Mesodermal cell (in vitro differentiated cells): ENCODE measurements around the gene PRDM16.
A peak's percentile ranks its signal among the peaks of the same experiment; 100 is the strongest.

ENCODE experiments used
- H3K27ac ChIP-seq: 2 replicates; pipeline ENCODE4 v1.7.0; 2013; ENCODE audit warnings: mild to moderate bottlenecking, low read depth, low read length, moderate library complexity; ENCODE audit not compliant: severe bottlenecking
- H3K36me3 ChIP-seq: 2 replicates; pipeline ENCODE4 v1.7.1; 2013; ENCODE audit warnings: mild to moderate bottlenecking, low read length, moderate library complexity; ENCODE audit not compliant: control insufficient read depth, insufficient read depth
- H3K4me1 ChIP-seq: one replicate; pipeline ENCODE4 v1.7.1; 2013; ENCODE audit warnings: mild to moderate bottlenecking, low read length; ENCODE audit not compliant: insufficient read depth, control insufficient read depth, poor library complexity, severe bottlenecking
- H3K4me3 ChIP-seq: 2 replicates; pipeline ENCODE4 v1.7.0; 2013; ENCODE audit warnings: low read length, control low read depth, mild to moderate bottlenecking; ENCODE audit not compliant: insufficient read depth, poor library complexity, severe bottlenecking; ENCODE audit errors: extremely low read depth
- H3K9me3 ChIP-seq: 2 replicates; pipeline ENCODE4 v1.7.1; 2013; ENCODE audit warnings: mild to moderate bottlenecking, low read length, moderate library complexity; ENCODE audit not compliant: control insufficient read depth
- WGBS, 2 experiments: methylation state at CpG; one replicate each; pipeline ENCODE4 v1.1.5; 2013; ENCODE audit warnings: missing lambda C conversion rate in 2 of 2; ENCODE audit not compliant: insufficient coverage in 2 of 2; 5-methylcytosine and 5-hydroxymethylcytosine counted together

Gene PRDM16

GRCh38 chr1:3305156-3305555 is 236.2 kb downstream of the PRDM16 start:
- no peaks in the 10 kb centered on the region for H3K9me3 ChIP-seq
- 94% methylated on average over 10 to 12 of the region's 13 CpGs for WGBS, 2 experiments
- H3K4me3 ChIP-seq: no peak overlapping the region
- H3K4me1 ChIP-seq: no peaks in the 10 kb centered on the region
- no peak overlapping the region for H3K27ac ChIP-seq
- H3K36me3 ChIP-seq: no peaks in the 10 kb centered on the region

DNA sequence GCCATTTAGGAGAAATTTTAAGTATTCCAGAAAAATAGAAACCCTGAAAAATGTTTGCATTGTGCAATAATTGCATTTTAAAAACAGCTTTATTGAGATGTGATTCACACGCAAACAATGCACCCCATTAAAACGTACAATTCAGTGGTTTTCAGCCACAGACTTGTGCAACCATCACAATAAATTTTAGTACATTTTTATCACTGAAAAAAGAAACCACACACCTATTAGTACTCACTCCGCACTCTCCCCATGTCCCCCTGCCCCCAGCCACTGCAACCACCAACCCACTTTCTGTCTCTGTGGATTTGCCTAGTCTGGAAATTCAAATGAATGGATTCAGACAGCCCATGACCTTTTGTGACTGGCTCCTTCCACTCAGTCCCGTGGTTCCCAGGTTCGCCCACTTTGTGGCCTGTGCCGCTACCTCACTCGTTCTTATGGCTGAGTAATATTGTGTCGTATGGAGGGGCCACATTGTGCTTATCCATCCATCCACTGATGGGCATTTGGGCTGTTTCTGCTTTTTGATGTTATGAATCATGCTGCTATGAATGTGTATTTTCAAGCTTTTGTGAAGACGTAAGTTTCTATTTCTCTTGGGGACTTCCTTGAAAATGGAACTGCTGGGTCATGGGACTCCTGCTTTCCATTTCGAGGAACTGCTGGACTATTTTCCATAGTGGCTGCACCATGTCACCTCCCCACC is 237.7 kb downstream of the PRDM16 start:
- Histone ChIP-seq H3K9me3 (no peaks in the 10 kb centered on the region), H3K36me3 (no peaks in the 10 kb centered on the region), H3K4me3 (no peak overlapping the region), H3K4me1 (peaks cover under 1% of the 10 kb centered on the region), H3K27ac (no peak overlapping the region)
- 67 to 70% methylated on average over 6 to 7 of the region's 10 CpGs for WGBS, 2 experiments

GRCh38 chr1:3307359-3307758 is 238.4 kb downstream of the PRDM16 start:
- WGBS, 2 experiments: 61 to 75% methylated on average over 3 to 5 of the region's 8 CpGs
- H3K27ac ChIP-seq: no peak overlapping the region

DNA sequence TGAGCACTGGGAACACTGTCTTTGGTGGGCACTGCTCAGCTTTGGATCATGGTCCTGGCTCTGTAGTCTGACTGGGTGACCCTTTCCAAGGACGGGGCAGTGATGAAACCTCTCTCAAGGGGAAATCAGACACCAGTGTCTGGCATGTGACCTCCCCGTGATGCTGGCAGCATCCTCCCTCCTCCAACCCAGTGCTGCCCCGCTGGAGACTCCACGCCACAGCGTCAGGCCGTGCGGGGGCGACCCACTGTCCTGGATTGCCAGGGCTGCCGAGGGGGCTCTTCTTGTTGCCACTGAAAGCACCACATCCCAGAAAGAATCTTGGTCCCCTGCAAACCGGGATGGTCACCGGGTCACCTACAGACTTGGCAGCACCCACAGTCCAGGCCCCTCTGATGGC is 239.1 kb downstream of the PRDM16 start:
- peaks cover 13% of the 10 kb centered on the region for H3K4me1 ChIP-seq
- H3K4me3 ChIP-seq: no peak overlapping the region
- no peak overlapping the region for H3K27ac ChIP-seq
- H3K9me3 ChIP-seq: no peaks in the 10 kb centered on the region
- H3K36me3 ChIP-seq: no peaks in the 10 kb centered on the region
- 92 to 94% methylated on average over 9 to 11 of the region's 11 CpGs for WGBS, 2 experiments

More at GRCh38 chr1:3307359-3307758, 238.4 kb downstream of the PRDM16 start:
- peaks cover 6% of the 10 kb centered on the region for H3K4me1 ChIP-seq
- no peaks in the 10 kb centered on the region for H3K9me3 ChIP-seq
- H3K36me3 ChIP-seq: no peaks in the 10 kb centered on the region
- H3K4me3 ChIP-seq: no peak overlapping the region

- 88 to 89% methylated on average over 12 to 24 of the region's 25 CpGs for WGBS, 2 experiments
- Histone ChIP-seq H3K4me1 (peaks cover 39% of the 10 kb centered on the region), H3K9me3 (no peaks in the 10 kb centered on the region), H3K4me3 (no peak overlapping the region), H3K27ac (no peak overlapping the region), H3K36me3 (no peaks in the 10 kb centered on the region)
Observed at GRCh38 chr1:3310718-3311400, 241.9 kb downstream of the PRDM16 start.

DNA sequence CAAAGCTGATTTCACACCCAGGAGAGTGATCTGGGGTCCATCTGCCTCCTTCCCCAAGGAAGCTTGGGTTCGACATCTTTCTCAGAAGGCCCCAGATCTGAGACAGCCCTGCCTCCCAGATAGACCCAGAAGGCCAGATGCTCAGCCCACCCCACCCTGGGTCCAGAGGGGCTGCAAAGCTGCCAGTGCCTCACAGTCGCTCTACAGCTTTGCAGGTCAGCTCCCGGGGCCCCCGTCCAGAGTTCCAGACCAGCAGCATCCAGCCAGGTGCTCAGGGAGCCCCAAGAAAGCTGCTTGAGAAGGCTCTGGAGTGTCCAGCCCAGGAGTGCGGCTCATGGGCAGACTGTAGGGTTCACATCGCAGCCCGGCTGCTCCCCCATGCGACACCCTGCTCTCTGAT is 242.7 kb downstream of the PRDM16 start:
- 94 to 100% methylated on average over 5 to 8 of the region's 8 CpGs for WGBS, 2 experiments
- no peak overlapping the region for H3K27ac ChIP-seq
- H3K9me3 ChIP-seq: peaks cover 3% of the 10 kb centered on the region
- peaks cover 40% of the 10 kb centered on the region for H3K4me1 ChIP-seq
- no peak overlapping the region for H3K4me3 ChIP-seq
- no peaks in the 10 kb centered on the region for H3K36me3 ChIP-seq

DNA sequence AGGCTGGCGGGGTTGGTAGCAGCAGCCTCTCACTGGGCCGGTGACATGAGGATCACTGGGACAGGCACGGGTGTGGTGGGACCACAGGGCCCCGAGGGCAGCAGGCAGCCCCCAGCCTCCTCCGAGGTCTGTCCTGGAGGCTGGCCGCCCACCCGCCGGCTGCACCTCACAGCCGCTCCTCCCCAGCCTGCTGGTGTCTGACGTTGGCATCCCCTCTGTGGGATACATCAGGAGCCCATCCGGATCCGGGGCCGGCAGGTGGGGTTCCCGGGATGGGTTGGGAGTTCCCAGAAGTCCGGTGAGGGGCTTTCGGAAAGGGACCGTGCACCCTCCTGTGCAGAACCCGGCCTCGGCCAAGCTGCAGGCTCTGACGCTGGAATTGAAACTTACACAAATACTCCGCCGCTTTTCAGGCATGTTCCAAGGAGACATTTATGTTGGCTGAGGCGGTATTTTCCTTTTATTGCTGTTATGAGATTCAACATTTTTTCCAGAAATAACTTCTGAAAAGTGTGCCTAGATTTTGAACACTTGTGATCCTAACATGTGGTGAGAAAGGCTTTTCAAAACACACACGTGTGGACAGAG is 243.4 kb downstream of the PRDM16 start:
- Histone ChIP-seq H3K36me3 (no peaks in the 10 kb centered on the region), H3K27ac (peak overlapping the region; percentile 99), H3K9me3 (peaks cover 10% of the 10 kb centered on the region), H3K4me3 (no peak overlapping the region), H3K4me1 (peaks cover 40% of the 10 kb centered on the region)
- WGBS, 2 experiments: 89 to 91% methylated on average over 19 to 21 of the region's 24 CpGs

GRCh38 chr1:3312898-3313575 is 244.0 kb downstream of the PRDM16 start:
- H3K4me3 ChIP-seq: no peak overlapping the region
- WGBS, 2 experiments: 36 to 37% methylated on average over 35 to 36 of the region's 38 CpGs
- peaks cover 10% of the 10 kb centered on the region for H3K9me3 ChIP-seq
- H3K27ac ChIP-seq: peak overlapping the region; percentile 99
- no peaks in the 10 kb centered on the region for H3K36me3 ChIP-seq
- peaks cover 40% of the 10 kb centered on the region for H3K4me1 ChIP-seq

DNA sequence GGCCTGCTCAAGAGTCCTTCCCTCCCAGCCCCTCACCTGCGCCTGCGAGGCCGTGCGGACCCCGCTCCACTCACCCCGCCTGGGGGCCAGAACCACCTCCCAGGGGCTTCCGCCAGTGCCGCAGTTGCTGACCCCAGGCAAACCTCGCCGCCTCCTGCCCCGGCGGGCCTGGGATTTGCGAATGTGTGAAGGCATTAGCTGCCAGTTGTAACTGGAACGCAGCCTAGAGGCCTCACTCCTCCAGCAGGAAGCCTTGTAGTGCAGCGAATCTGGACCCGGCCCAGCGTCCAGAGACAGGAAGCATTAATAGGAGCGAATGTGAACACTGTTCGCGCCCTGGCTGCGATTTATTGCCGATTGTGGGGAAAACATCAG is 244.6 kb downstream of the PRDM16 start:
- H3K4me3 ChIP-seq: no peak overlapping the region
- peaks cover 40% of the 10 kb centered on the region for H3K4me1 ChIP-seq
- no peaks in the 10 kb centered on the region for H3K36me3 ChIP-seq
- H3K9me3 ChIP-seq: peaks cover 10% of the 10 kb centered on the region
- peak overlapping the region; percentile 99 for H3K27ac ChIP-seq
- WGBS, 2 experiments: 35 to 41% methylated on average over 20 to 22 of the region's 22 CpGs

DNA sequence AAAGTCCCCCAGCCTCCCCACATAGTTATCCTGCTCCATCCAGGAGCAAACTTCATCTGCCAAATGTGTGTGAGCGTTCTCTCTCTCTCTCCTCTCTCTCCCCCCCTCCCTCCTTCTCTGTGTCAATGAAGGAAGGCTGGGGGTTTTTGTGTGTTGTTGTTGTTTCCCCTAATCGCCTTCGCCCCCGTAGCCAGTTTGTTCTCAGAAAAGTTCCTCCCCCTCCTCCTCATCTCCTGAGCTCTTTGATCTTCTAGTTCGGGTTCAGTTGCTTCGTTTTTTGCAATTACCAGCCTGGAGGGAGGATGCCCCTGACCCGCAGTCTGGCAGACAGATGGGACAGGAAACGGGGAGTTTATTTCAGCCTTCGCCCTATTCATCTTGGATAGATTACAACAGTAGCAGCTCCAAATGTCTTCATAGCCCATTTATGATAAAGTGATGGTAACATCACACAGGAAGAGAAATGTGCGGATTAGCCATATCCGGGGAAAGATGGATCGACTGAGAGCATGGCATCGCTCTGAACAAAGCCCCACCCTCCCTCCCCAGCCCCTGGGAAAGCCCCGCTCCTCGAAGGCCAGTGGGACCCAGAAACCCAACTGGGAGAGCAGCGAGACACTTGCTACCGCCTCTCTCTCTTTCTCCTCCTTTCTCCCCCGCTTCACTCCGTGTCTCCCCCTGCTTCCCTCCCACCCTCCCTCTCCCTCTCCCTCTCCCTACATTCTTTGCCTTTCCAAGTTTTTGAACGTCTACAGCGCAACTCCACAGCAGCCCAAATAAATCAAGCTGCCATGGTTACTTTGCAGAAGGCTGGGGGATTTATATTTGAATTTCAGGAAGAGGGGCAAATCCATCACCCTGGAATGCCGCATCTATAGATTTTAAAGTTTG is 245.7 kb downstream of the PRDM16 start:
- peak overlapping the region; percentile 99 for H3K27ac ChIP-seq
- H3K4me1 ChIP-seq: peaks cover 40% of the 10 kb centered on the region
- no peak overlapping the region for H3K4me3 ChIP-seq
- 24 to 35% methylated on average over 8 of the region's 22 CpGs for WGBS, 2 experiments
- H3K36me3 ChIP-seq: no peaks in the 10 kb centered on the region
- H3K9me3 ChIP-seq: peaks cover 10% of the 10 kb centered on the region
